Stimulated activated effector memory CD8-positive, alpha-beta T cell treated with anti-CD3 and anti-CD28 coated beads, Interleukin-12 subunit alpha, Interleukin-12 subunit beta, amount 100 ng/mL, for 72 hours (primary cell): ENCODE data around the gene SLC28A1.
"Not testable (repeated sequence)": the region's sequence is repeated elsewhere in the genome, so short reads cannot be mapped to it uniquely, and the experiment has no call there.

Experiments used
- ATAC-seq: fragments of 150-1000 bp; cut with Tn5 transposase; 2 replicates; pipeline ENCODE4 v1.10.0; 2021
- DNase-seq, 2 donors: peaks; one replicate each; pipeline ENCODE4 v3.0.0; 2021 to 2022; ENCODE audit warnings: low spot score in 2 of 2
- H3K27ac Mint-ChIP-seq: one replicate; pipeline ENCODE4 v1.8.0; 2022; ENCODE audit warnings: mild to moderate bottlenecking, mixed read lengths
- H3K36me3 Mint-ChIP-seq: one replicate; pipeline ENCODE4 v1.8.0; 2022; ENCODE audit warnings: mild to moderate bottlenecking, mixed read lengths
- H3K4me1 Mint-ChIP-seq: one replicate; pipeline ENCODE4 v1.8.0; 2022; ENCODE audit warnings: mixed read lengths
- H3K4me3 Mint-ChIP-seq: one replicate; pipeline ENCODE4 v1.8.0; 2022; ENCODE audit warnings: mild to moderate bottlenecking, mixed read lengths
- H3K9me3 Mint-ChIP-seq: one replicate; pipeline ENCODE4 v1.8.0; 2022; ENCODE audit warnings: mixed read lengths

The SLC28A1 gene, protein sequence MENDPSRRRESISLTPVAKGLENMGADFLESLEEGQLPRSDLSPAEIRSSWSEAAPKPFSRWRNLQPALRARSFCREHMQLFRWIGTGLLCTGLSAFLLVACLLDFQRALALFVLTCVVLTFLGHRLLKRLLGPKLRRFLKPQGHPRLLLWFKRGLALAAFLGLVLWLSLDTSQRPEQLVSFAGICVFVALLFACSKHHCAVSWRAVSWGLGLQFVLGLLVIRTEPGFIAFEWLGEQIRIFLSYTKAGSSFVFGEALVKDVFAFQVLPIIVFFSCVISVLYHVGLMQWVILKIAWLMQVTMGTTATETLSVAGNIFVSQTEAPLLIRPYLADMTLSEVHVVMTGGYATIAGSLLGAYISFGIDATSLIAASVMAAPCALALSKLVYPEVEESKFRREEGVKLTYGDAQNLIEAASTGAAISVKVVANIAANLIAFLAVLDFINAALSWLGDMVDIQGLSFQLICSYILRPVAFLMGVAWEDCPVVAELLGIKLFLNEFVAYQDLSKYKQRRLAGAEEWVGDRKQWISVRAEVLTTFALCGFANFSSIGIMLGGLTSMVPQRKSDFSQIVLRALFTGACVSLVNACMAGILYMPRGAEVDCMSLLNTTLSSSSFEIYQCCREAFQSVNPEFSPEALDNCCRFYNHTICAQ

DNA sequence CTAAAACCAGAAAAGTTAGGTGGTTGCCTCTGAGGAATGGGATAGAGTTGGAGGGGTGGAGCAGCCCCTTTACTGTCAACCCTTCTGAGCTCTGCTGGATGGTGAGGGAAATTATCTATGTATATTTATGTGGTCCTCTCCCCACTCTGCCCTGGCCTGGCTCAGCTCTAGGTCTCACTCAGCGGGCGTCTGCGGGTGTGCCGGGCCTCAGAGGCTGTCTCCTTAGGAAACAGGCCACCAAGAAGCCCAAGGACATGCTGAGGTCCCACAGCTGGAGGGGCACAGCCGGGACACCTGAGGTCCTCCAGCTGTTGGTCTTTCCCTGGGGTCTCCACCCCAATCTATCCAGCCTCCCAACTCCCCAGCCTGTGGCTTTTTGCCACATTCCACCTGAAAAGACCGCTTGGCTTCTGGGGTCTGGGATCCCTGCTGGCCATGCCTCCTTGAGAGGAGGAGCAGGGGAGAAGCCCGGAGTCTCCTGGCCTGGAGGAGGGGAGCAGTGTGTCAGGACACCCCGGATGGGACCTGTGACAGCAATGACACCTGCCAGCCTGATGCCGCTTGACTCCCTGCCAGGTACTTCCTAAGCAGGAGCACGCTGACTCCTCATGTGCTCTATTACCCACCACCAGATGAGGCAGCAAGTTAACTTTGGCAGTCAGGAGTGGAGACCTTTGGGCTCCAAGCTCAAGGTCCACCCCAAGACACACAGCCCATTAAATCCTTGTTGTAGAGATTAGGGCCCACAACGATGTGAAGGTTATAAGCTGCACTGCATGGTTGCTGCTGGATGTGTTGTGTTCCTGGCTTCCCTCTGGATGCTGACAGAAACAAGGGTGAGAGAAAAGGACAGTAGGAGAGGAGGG is at the start of gene SLC28A1:
TSS of gene SLC28A1 (plus strand) at position 747 of the 866 bp plus-strand sequence. CDS start 3,099 bp downstream, outside the sequence.
- no peak for DNase-seq
- Mint-ChIP-seq H3K4me3 (no peak within 1 kb of the TSS), H3K27ac (no peak within 1 kb of the TSS), H3K36me3 (no peaks in the 10 kb centered on the region), H3K9me3 (no peaks in the 10 kb centered on the region), H3K4me1 (no peaks in the 10 kb centered on the region)
- ATAC-seq: no peak

DNA sequence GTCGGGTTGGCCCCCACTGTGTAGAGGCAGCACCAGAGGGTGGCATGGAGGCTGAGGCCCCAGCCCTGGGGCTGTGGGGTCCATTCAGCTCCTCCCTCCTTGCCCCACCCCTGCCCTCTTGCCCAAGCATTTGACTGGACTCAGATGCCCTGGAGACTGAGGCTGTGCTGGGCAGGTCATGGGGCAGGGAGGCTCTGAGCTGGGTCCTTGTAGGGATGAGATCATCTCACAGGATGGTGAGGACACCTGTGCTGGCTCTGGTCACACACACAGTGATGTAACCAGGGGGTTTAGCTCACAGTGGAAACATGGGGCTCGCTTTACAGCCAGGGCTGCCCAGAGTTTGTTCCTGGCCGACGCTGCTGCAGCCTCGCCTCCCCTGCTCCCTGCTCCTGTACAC is 49.5 kb upstream of the SLC28A1 start:
- no peaks in the 10 kb centered on the region for H3K36me3 Mint-ChIP-seq
- no peaks in the 10 kb centered on the region for H3K9me3 Mint-ChIP-seq

DNA sequence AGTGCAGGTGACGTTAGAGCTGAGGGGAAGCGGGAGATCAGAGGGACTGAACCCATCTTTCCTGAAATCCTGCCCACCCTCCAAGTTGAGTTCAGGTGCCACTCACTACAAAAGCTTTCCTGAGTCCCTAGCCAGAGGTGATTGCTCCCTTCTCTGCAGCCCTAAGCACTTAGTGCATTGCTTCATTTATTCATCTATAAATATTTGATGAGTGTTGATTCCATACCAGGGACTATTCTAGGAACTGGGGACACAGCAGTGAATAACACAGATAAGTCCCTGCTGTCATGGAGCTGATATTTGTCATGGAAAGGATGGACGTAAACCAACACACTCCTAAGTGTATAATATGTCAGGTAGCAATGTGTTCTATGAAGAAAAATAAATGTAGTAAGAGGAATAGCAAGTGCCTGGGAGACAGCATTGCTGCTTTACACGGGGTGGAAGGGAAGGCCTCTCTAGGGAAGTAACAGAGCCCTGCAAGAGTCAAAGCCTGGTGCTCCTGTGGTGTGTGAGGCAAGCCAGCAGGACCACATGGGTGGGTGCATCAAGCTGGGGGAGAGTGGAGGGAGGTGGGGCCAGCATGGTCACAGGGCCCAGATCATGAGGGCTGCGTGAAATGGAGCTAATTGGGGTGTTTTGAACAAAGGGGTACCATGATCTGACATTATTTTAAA is 48.7 kb upstream of the SLC28A1 start:
- no peaks in the 10 kb centered on the region for H3K9me3 Mint-ChIP-seq

More for the DNA sequence above, 49.5 kb upstream of the SLC28A1 start:
- Mint-ChIP-seq H3K4me3 (no peak overlapping the region), H3K27ac (no peak overlapping the region), H3K4me1 (no peaks in the 10 kb centered on the region)
- ATAC-seq: peak; percentile 29
- DNase-seq: no peak

DNA sequence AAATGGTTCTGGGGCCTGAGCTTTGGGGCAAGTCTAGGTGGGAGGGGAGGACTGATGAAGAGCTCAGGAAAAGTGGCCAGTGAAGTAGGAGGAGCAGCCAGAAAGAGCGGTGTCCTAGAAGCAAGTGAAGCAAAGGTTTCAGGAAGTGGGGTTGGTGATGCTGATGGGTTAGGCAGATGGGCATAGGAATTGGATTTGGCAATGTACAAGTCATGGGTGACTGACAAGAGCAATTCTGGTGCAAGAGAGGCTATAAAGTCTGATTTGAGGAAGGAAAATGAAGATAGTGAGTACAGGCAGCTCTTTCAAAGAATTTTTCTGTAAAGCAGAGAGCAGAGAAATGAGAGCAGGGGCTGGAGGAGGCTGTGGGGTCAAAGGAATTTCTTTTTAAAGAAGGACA is 47.6 kb upstream of the SLC28A1 start:
- Mint-ChIP-seq H3K4me1 (peaks cover 10% of the 10 kb centered on the region), H3K9me3 (no peaks in the 10 kb centered on the region), H3K27ac (no peak overlapping the region), H3K36me3 (no peaks in the 10 kb centered on the region), H3K4me3 (no peak overlapping the region)
- DNase-seq (no peak), ATAC-seq (no peak)

More for the DNA sequence above, 48.7 kb upstream of the SLC28A1 start:
- ATAC-seq (no peak), DNase-seq (no peak)
- Mint-ChIP-seq H3K27ac (no peak overlapping the region), H3K4me3 (no peak overlapping the region), H3K4me1 (peaks cover 2% of the 10 kb centered on the region), H3K36me3 (no peaks in the 10 kb centered on the region)

DNA sequence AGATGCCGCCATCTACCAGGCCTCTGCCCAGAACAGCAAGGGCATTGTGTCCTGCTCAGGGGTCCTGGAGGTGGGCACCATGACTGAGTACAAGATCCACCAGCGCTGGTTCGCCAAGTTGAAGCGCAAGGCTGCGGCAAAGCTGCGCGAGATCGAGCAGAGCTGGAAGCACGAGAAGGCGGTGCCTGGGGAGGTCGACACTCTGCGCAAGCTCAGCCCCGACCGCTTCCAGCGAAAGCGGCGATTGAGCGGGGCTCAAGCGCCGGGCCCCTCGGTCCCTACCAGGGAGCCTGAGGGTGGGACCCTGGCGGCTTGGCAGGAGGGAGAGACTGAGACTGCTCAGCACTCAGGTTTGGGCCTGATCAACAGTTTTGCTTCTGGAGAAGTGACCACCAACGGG is 44.7 kb upstream of the SLC28A1 start:
- no peak for DNase-seq
- no peak overlapping the region for H3K4me3 Mint-ChIP-seq
- H3K9me3 Mint-ChIP-seq: no peaks in the 10 kb centered on the region
- H3K36me3 Mint-ChIP-seq: no peaks in the 10 kb centered on the region
- H3K27ac Mint-ChIP-seq: no peak overlapping the region
- peaks cover 10% of the 10 kb centered on the region for H3K4me1 Mint-ChIP-seq
- no peak for ATAC-seq

DNA sequence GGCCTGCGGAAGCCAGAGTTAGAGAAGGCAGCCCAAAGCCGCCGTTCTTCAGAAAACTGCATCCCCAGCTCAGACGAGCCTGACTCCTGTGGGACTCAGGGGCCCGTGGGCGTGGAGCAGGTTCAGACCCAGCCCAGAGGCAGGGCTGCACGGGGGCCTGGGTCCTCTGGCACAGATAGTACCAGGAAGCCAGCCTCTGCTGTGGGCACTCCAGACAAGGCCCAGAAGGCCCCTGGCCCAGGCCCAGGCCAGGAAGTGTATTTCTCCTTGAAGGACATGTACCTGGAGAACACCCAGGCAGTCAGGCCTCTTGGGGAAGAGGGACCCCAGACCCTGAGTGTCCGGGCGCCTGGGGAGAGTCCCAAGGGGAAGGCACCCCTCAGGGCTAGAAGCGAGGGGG is 44.2 kb upstream of the SLC28A1 start:
- peaks cover 10% of the 10 kb centered on the region for H3K4me1 Mint-ChIP-seq
- ATAC-seq: no peak
- H3K36me3 Mint-ChIP-seq: no peaks in the 10 kb centered on the region
- no peak for DNase-seq
- no peak overlapping the region for H3K27ac Mint-ChIP-seq
- no peaks in the 10 kb centered on the region for H3K9me3 Mint-ChIP-seq
- no peak overlapping the region for H3K4me3 Mint-ChIP-seq

DNA sequence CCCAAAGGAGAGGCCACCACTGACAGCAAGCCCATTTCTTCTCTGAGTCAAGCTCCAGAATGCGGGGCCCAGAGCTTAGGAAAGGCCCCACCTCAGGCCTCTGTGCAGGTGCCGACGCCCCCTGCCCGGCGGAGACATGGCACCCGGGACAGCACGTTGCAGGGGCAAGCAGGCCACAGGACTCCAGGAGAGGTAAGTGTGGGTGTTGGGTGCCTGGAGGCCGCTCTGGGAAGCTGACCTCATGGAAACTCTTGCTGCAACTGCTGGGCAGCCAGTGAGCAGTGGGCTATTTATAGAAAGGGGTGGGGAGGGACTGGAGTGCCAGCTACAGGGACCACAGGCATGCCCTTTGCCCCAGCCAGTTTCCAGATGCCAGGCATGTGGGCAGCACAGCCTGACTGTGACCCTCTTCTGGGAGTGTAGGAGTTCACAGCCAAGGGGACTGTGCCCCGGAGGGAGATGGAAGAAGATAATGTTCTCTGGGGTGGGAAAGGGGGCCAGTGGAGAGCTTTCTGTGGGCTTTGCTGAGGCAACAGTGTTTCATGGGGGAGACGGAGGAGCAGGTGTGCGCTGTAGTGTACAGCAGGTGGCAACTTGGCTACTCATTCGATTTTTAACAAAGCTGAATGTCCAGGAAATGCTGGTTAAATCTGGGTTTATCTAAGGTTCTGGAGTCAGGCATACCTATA is 43.6 kb upstream of the SLC28A1 start:
- Mint-ChIP-seq H3K36me3 (no peaks in the 10 kb centered on the region), H3K4me3 (no peak overlapping the region), H3K4me1 (peaks cover 10% of the 10 kb centered on the region), H3K9me3 (no peaks in the 10 kb centered on the region), H3K27ac (no peak overlapping the region)
- no peak for DNase-seq
- peak; percentile 41 for ATAC-seq

DNA sequence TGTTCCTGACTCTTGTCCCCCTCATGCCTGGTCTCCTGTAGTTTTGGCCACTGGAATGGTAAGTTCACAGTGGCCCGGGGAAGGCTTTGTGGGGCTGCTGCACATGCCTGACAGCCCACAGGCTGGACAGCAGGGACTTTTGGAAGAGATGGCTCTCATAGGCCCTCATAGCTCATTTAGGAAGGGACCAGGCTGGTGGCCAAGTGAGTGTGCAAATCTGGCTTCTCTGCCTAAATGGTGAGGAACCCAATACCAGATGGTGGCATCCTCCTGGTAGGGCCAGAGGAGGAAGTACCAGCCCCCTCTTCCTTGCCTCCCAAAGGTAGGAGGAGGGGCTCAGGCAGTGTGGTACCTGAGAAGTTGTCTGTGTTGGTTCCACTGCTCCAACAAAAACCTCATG is 41.7 kb upstream of the SLC28A1 start:
- Mint-ChIP-seq H3K9me3 (peaks cover 5% of the 10 kb centered on the region), H3K4me3 (no peak overlapping the region), H3K4me1 (peaks cover 10% of the 10 kb centered on the region), H3K36me3 (no peaks in the 10 kb centered on the region), H3K27ac (no peak overlapping the region)
- ATAC-seq (no peak), DNase-seq (no peak)

DNA sequence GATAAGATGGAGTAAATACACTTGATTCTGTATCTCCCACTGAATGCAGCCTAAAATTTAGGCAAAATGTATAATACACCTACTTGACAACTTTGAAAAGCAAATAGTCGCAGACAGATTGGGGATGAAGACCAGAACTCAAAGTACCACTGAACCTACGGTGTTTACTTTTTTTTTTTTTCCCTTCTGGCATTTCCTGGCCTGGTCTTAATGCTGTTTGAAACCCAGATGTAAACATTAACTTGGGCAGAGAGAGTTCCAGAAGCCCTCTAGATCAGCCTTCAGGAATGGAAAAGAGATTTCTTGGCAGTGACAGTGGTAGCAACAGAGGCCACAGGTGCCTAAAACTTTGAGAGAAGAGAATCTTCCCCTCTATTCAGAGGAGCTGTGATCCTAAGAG is 39.5 kb upstream of the SLC28A1 start:
- Mint-ChIP-seq H3K9me3 (peaks cover 5% of the 10 kb centered on the region), H3K4me3 (no peak overlapping the region), H3K27ac (no peak overlapping the region), H3K36me3 (no peaks in the 10 kb centered on the region), H3K4me1 (peaks cover 10% of the 10 kb centered on the region)
- DNase-seq: no peak
- ATAC-seq: no peak

DNA sequence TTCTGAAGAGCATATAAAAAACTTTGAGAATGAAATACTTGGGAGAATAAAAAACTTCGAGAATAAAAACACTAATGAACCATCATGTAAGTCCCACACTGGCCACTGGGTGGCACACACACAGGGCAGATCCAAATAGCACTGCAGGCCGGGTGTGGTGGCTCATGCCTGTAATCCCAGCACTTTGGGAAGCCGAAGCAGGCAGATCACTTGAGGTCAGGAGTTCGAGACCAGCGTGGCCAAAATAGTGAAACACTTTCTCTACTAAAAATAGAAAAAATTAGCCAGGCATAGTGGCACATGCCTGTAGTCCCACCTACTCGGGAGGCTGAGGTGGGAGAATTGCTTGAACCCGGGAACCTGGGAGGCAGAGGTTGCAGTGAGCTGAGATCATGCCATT is 38.8 kb upstream of the SLC28A1 start:
- not testable (repeated sequence) for H3K4me3 Mint-ChIP-seq, H3K27ac Mint-ChIP-seq, H3K36me3 Mint-ChIP-seq, H3K9me3 Mint-ChIP-seq
- H3K4me1 Mint-ChIP-seq: peaks cover 10% of the 10 kb centered on the region
- DNase-seq (peak; percentile 18 to 62), ATAC-seq (peak; percentile 50)

DNA sequence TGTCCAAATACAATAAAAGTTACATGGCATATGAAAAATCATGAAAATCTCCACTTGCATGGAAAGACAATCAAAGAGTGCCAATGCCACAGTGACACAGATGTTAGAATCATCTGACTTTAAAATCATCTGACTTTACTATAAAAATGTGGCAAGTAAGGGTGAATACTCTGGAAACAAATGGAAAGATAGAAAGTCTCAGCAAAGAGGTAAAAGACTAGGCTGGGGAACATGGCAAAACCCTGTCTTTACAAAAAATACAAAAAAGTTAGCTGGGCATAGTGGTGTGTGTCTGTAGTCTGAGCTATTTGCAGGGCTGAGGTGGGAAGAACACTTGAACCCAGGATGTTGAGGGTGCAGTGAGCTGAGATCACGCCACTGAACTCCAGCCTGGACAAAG is 38.2 kb upstream of the SLC28A1 start:
- Mint-ChIP-seq H3K27ac (no peak overlapping the region), H3K9me3 (peaks cover 5% of the 10 kb centered on the region), H3K4me3 (no peak overlapping the region), H3K36me3 (no peaks in the 10 kb centered on the region), H3K4me1 (peaks cover 4% of the 10 kb centered on the region)
- ATAC-seq (no peak), DNase-seq (no peak)

DNA sequence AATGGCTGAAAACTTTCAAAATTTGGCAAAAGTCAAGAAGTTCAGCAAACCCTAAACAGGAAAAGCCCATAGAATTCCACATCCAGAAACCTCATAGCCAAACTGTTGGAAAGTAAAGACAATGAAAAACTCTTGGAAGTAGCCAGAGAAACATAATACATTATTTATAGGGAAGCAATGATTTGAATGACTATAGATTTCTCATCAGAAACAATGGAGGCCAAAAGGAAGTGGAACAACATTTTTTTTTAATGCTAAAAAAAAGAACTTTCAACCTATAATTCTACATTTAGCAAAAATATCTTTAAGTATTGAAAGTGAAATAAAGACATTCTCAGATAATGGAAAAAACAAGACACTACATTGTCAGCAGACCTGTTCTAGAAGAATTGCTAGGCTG is 37.1 kb upstream of the SLC28A1 start:
- Mint-ChIP-seq H3K4me1 (no peaks in the 10 kb centered on the region), H3K36me3 (no peaks in the 10 kb centered on the region), H3K27ac (no peak overlapping the region), H3K9me3 (peaks cover 5% of the 10 kb centered on the region), H3K4me3 (no peak overlapping the region)
- no peak for ATAC-seq
- DNase-seq: no peak

DNA sequence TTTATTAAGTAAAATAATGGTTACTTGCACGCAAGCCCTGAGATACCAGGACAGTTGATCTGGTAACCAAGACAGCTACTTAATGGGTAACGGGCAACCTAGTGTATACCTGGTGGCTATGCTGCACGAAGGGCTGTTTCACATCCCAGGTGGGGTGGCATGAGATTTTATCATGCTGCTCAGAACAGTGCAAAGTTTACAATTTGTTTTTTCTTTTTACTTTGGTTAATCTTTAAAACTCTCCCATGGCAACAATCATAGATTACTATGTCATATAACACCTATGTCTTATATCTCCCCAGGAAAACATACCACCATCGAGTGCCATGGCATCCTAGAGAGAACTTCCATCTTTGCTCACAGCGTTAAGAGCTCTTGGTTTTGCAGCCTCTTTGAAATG is 32.2 kb upstream of the SLC28A1 start:
- no peak for DNase-seq
- peaks cover under 1% of the 10 kb centered on the region for H3K9me3 Mint-ChIP-seq
- H3K36me3 Mint-ChIP-seq: no peaks in the 10 kb centered on the region
- no peak for ATAC-seq
- H3K4me3 Mint-ChIP-seq: no peak overlapping the region
- no peaks in the 10 kb centered on the region for H3K4me1 Mint-ChIP-seq
- H3K27ac Mint-ChIP-seq: no peak overlapping the region

DNA sequence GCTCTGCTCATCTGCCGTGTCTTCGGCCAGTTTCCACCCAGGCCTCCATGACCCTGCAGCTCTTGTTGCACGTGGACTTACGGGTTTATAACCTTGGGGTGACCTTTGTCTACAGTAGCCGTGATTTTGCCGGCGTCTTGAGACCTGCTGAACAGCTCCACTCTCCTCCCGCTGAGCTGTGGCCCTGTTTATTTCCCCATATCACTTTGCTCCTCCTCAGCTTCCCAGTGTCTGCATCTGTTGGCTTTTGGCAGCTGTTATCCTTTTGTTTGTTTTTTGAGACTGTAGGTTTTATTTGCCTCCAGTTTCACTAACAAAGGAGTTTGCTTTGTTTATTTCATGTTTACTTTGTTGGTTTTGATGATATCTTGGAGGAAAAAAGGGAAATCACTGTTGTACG is 29.3 kb upstream of the SLC28A1 start:
- Mint-ChIP-seq H3K4me3 (no peak overlapping the region), H3K27ac (peak overlapping the region; percentile 77), H3K4me1 (no peaks in the 10 kb centered on the region), H3K36me3 (no peaks in the 10 kb centered on the region), H3K9me3 (no peaks in the 10 kb centered on the region)
- ATAC-seq: no peak
- no peak for DNase-seq
